BLaER1 treated with 17β-estradiol and CSF1 and Interleukin-3, amounts not matched to agents 10 nM and 100 nM (cell line): Measurements from ENCODE around the gene ASPRV1.

ENCODE experiments used
- H3K27ac ChIP-seq, 11 experiments: shearing (Covaris generic); formaldehyde crosslinking; 2 replicates each; pipeline ENCODE4 v1.8.1; 2022
- H3K27me3 ChIP-seq, 11 experiments: shearing (Covaris generic); formaldehyde crosslinking; 2 replicates each; pipeline ENCODE4 v1.8.1; 2022
- H3K36me3 ChIP-seq, 11 experiments: shearing (Covaris generic); formaldehyde crosslinking; 2 replicates each; pipeline ENCODE4 v1.8.1; 2022
- H3K4me1 ChIP-seq, 10 experiments: shearing (Covaris generic); formaldehyde crosslinking; 2 replicates each; pipeline ENCODE4 v1.8.1; 2022
- H3K4me2 ChIP-seq, 11 experiments: shearing (Covaris generic); formaldehyde crosslinking; 2 replicates each; pipeline ENCODE4 v1.8.1; 2022
- H3K4me3 ChIP-seq, 10 experiments: shearing (Covaris generic); formaldehyde crosslinking; 2 replicates each; pipeline ENCODE4 v1.8.1; 2022
- H3K9ac ChIP-seq, 11 experiments: shearing (Covaris generic); formaldehyde crosslinking; 2 replicates each; pipeline ENCODE4 v1.8.1; 2022
- H3K9me3 ChIP-seq, 11 experiments: shearing (Covaris generic); formaldehyde crosslinking; replicated peaks in 1 of 11; 2 replicates each; pipeline ENCODE4 v1.8.1; 2022
- H4K20me1 ChIP-seq, 11 experiments: shearing (Covaris generic); formaldehyde crosslinking; 2 replicates each; pipeline ENCODE4 v1.8.1; 2022
- Cebpa-rat ChIP-seq, 11 experiments: shearing (Covaris generic); IDR thresholded peaks; 2 replicates each; pipeline ENCODE4 v1.8.1; 2022

Gene ASPRV1

DNA sequence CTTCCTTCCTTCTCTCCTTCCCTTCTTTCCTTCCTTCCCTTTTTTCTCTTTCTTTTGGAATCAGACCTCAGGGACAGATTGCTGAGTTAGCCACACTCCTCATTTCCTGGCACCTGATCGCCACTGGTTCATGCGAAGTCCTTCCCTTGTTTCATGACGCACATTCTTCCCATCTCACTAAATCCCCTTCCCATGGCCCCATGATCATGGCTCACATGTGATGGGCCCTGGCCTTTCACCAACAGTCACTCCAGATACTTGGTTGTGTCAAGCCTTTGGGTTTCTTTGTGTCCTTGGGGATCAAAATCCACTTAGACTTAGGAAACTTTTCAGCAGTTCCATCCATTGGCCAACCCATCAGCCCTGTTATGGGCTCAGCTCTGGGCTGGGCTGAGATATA lies 23.8 kb upstream of the ASPRV1 start:
- Histone ChIP-seq H3K36me3 (0 out of 22 replicates have a peak, but pooled peaks cover 0 to under 1% (median 0%) of the 10 kb centered on the region in 11 experiments), H3K4me3 (no peak overlapping the region), H4K20me1 (no peaks in the 10 kb centered on the region), H3K9ac (peak overlapping the region in 1 of 11 experiments; percentile 54; a peak in 3 of 22 replicates), H3K4me2 (peak overlapping the region in 5 of 11 experiments; percentile 43 to 81 (median 71); a peak in 10 of 22 replicates), H3K27ac (peak overlapping the region in 4 of 11 experiments; percentile 37 to 82 (median 72); a peak in 8 of 22 replicates), H3K4me1 (peaks cover 0 to 76% (median 15%) of the 10 kb centered on the region in 10 experiments; a peak in 15 of 20 replicates), H3K9me3 (0 out of 22 replicates have a peak, but pooled peaks cover 0 to 7% (median 0%) of the 10 kb centered on the region in 11 experiments), H3K27me3 (no peaks in the 10 kb centered on the region)
- TF ChIP-seq Cebpa-rat (IDR thresholded peaks at IDR 0.05), result no peak

- no peak for TF ChIP-seq Cebpa-rat (IDR thresholded peaks at IDR 0.05)
- peak overlapping the region in 3 of 11 experiments; percentile 13 to 26 (median 14); a peak in 2 of 22 replicates for H3K27ac ChIP-seq
- no peak overlapping the region for H3K9ac ChIP-seq
- H3K4me1 ChIP-seq, result peaks cover 0 to 73% (median 9%) of the 10 kb centered on the region in 10 experiments; a peak in 10 of 20 replicates
- 0 out of 22 replicates have a peak, but pooled peaks cover 0 to 7% (median 0%) of the 10 kb centered on the region in 11 experiments for H3K9me3 ChIP-seq
- no peak overlapping the region for H3K4me3 ChIP-seq
- H4K20me1 ChIP-seq, result no peaks in the 10 kb centered on the region
- H3K27me3 ChIP-seq, result no peaks in the 10 kb centered on the region
- no peaks in the 10 kb centered on the region for H3K36me3 ChIP-seq
- peak overlapping the region in 3 of 11 experiments; percentile 14 to 77 (median 69); a peak in 5 of 22 replicates for H3K4me2 ChIP-seq
Observed at GRCh38 chr2:69983392-69983966, 22.0 kb upstream of the ASPRV1 start.

DNA sequence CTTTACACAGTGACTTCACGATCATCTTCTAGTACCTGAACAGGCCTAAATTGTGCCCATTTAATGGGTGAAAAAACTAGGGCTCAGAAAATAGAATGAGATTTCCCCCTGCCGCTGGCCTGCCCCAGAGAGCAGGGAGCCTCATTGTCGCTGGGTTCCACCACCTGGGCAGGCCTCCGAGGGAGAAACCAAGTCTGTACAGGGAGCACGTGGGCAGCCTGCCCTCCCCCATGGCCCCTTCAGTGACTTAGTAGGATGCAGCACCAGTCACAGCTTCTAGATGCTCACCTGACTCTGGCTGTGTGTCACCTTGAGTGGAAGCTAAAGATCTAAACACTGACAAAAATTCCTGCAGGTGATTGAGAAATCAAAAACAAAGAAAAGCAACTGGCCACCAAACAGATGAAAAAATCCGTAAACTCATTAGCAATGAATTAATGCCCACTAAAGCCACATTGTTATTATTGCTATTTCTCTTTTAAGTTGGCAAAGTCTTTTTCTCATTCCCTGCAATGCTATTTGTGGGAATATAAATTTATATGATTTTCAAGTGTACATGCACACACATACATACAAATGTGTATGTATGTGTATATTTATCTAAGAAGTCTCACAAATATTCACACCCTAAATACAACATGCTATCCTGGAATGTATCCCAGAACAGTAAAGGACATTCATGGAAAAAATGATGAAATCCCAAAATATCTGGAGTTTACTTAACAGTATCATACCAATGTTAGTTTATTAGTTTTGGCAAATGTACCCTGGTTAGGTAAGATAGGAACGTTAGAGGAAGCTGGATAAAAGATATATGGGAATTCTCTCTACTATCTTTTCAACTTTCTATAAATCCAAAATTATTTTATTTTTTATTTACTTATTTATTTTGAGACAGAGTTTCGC lies 18.7 kb upstream of the ASPRV1 start:
- Histone ChIP-seq H3K9ac (no peak overlapping the region), H3K27ac (no peak overlapping the region; a peak in 1 of 22 replicates), H3K9me3 (0 out of 22 replicates have a peak, but pooled peaks cover 0 to under 1% (median 0%) of the 10 kb centered on the region in 11 experiments), H3K4me2 (peak overlapping the region in 1 of 11 experiments; percentile 40; a peak in 1 of 22 replicates), H3K4me1 (peaks cover 0 to 49% (median 1%) of the 10 kb centered on the region in 10 experiments; a peak in 9 of 20 replicates), H3K27me3 (no peaks in the 10 kb centered on the region), H3K4me3 (no peak overlapping the region), H3K36me3 (no peaks in the 10 kb centered on the region), H4K20me1 (no peaks in the 10 kb centered on the region)
- no peak for TF ChIP-seq Cebpa-rat (IDR thresholded peaks at IDR 0.05)

GRCh38 chr2:69977906-69978482 lies 16.6 kb upstream of the ASPRV1 start:
- Histone ChIP-seq H3K27ac (peak overlapping the region in 2 of 11 experiments; percentile 22 to 36; a peak in 3 of 22 replicates), H3K9me3 (no peaks in the 10 kb centered on the region), H3K9ac (no peak overlapping the region), H3K36me3 (no peaks in the 10 kb centered on the region), H3K4me1 (peaks cover 0 to 30% (median 0%) of the 10 kb centered on the region in 10 experiments; a peak in 6 of 20 replicates), H4K20me1 (no peaks in the 10 kb centered on the region), H3K27me3 (no peaks in the 10 kb centered on the region), H3K4me2 (peak overlapping the region in 3 of 11 experiments; percentile 12 to 40 (median 33); a peak in 2 of 22 replicates), H3K4me3 (no peak overlapping the region)
- no peak for TF ChIP-seq Cebpa-rat (IDR thresholded peaks at IDR 0.05)

DNA sequence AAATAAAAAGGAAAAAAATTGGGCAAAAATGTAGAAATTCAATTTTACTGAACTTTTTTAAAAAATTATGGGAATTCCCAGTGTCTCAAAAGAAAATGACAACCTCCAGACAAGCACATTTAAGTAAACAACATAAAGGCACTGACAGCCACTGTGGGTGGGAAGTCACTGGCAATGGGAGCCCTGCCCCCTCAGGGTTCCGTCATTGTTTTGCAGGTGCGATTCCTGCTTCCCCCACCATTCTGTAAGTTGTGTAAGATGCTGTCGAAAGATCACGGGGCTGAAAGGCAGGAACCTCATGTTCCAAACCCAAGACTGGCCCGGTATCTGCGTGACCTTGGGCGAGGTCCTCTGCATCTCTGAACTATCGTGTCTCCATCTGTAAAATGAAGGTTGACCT lies 15.8 kb upstream of the ASPRV1 start:
- Histone ChIP-seq H3K27ac (no peak overlapping the region), H3K36me3 (no peaks in the 10 kb centered on the region), H3K9me3 (no peaks in the 10 kb centered on the region), H3K4me1 (peaks cover 0 to 26% (median 0%) of the 10 kb centered on the region in 10 experiments; a peak in 6 of 20 replicates), H4K20me1 (no peaks in the 10 kb centered on the region), H3K4me3 (no peak overlapping the region), H3K27me3 (no peaks in the 10 kb centered on the region), H3K4me2 (no peak overlapping the region), H3K9ac (no peak overlapping the region)
- TF ChIP-seq Cebpa-rat (IDR thresholded peaks at IDR 0.05), result no peak

DNA sequence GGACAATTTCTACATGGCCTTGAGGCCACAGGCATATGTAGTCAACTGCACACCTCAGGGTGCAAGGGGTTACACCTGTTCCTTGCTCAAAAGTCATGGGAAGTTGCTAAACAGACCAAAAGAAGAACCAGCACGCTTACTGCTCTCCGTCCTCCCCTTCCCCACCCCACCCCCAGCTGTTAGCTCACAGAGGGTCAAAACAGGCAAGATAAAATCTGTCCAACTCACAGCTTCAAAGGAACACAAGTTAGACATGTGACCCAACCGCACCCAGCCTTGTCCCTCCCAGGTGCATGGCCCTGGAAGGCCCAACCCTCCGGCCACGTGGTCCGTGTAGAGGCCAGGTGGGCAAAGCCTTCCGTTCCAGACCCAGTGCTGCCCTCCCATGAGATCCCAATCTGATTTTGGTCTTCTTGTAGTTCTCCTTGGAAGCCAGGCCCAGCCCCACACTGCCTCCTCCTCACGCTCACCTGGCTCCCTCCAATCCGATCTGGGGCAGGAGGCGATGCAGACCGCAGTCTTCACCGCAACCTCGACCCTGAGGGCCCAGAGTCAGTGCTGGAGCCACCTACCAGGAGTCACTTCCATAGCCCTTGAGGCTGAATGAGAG lies 14.5 kb upstream of the ASPRV1 start:
- Histone ChIP-seq H3K9ac (no peak overlapping the region), H3K27ac (no peak overlapping the region)
- no peak for TF ChIP-seq Cebpa-rat (IDR thresholded peaks at IDR 0.05)

GRCh38 chr2:69975136-69975852 lies 13.9 kb upstream of the ASPRV1 start:
- Histone ChIP-seq H3K27ac (no peak overlapping the region), H3K36me3 (no peaks in the 10 kb centered on the region), H4K20me1 (no peaks in the 10 kb centered on the region), H3K9me3 (no peaks in the 10 kb centered on the region), H3K27me3 (no peaks in the 10 kb centered on the region), H3K4me2 (no peak overlapping the region), H3K4me1 (peaks cover 0 to 26% (median 0%) of the 10 kb centered on the region in 10 experiments; a peak in 6 of 20 replicates), H3K9ac (no peak overlapping the region), H3K4me3 (no peak overlapping the region)
- TF ChIP-seq Cebpa-rat (IDR thresholded peaks at IDR 0.05), result no peak

More for the DNA sequence above, 14.5 kb upstream of the ASPRV1 start:
- no peaks in the 10 kb centered on the region for H3K9me3 ChIP-seq
- H3K27me3 ChIP-seq, result no peaks in the 10 kb centered on the region
- peak overlapping the region in 1 of 11 experiments; percentile 9; a peak in 1 of 22 replicates for H3K4me2 ChIP-seq
- H3K4me1 ChIP-seq, result peaks cover 0 to 26% (median 0%) of the 10 kb centered on the region in 10 experiments; a peak in 6 of 20 replicates
- H3K36me3 ChIP-seq, result no peaks in the 10 kb centered on the region
- no peaks in the 10 kb centered on the region for H4K20me1 ChIP-seq
- no peak overlapping the region for H3K4me3 ChIP-seq

DNA sequence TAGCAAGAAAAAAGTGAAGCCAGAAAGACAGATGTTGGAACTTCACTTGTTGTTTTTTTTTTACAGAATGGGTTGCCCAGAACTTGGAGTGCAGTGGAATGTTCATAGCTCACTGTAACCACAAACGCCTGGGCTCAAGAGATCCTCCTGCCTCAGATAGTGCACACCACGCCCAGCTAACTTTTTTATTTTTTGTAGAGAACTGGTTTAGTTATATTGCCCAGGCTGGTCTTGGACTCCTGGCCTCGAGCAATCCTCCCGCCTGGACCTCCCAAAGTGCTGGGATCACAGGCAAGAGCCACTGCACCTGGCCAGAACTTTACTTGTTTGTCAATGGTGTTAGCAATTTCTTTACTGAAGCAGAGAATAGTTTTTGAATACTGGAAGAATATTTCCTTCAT lies 11.9 kb upstream of the ASPRV1 start:
- no peak for TF ChIP-seq Cebpa-rat (IDR thresholded peaks at IDR 0.05)
- no peaks in the 10 kb centered on the region for H3K27me3 ChIP-seq
- no peak overlapping the region for H3K4me3 ChIP-seq
- no peaks in the 10 kb centered on the region for H3K36me3 ChIP-seq
- no peaks in the 10 kb centered on the region for H3K9me3 ChIP-seq
- H3K9ac ChIP-seq, result no peak overlapping the region
- no peak overlapping the region for H3K27ac ChIP-seq
- peaks cover 0 to 11% (median 0%) of the 10 kb centered on the region in 10 experiments; a peak in 5 of 20 replicates for H3K4me1 ChIP-seq
- no peaks in the 10 kb centered on the region for H4K20me1 ChIP-seq
- H3K4me2 ChIP-seq, result no peak overlapping the region
